ENCODE results near the gene ALK.

ALK gene

DNA sequence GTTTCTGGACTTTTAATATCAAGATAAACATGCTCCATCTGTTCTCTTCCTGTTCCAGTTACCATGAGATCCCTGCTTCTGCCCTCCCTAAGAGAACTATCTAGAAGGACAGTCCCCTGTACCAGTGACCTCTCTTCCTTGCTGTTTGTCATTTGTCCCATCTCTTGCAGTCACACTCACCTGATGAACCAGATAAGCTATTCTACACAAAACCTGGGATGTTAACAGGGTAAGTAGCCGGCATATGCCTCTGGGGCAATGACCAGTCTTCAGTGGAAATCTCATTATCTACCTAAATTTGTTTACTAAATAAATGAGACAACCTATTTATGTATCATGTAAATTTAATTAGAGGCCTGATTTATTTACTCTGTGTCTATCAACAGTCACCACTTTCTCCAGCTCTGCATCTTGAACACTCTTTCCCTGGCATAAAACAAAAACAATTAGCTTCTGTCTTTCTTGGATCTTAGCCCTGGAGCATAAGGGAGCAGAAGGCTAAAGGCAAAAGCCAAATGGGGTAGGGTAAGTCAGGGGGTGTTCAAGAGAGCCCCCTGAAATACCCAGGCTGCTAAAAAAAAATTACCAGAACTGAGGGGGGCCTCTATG lies 337.7 kb downstream of the ALK start:
- Histone ChIP-seq H2AFZ (ENCODE audit: low read depth, low read length) (no peak overlapping the region), H3K9ac (ENCODE audit: low read depth, low read length) (no peak overlapping the region), H3K27ac (ENCODE audit: low read length) (no peak overlapping the region), H3K36me3 (ENCODE audit: insufficient read depth, low read length) (no peaks in the 10 kb centered on the region), H4K20me1 (ENCODE audit: insufficient read depth, low read length) (no peaks in the 10 kb centered on the region), H3K4me2 (ENCODE audit: insufficient read depth, low read length) (no peak overlapping the region), H3K79me2 (ENCODE audit: insufficient read depth, low read length) (no peaks in the 10 kb centered on the region), H3K4me3 (ENCODE audit: low read depth in 1 of 2, low read length in 2 of 2) (no peak overlapping the region), H3K27me3 (ENCODE audit: insufficient read depth, low read length, poor library complexity) (peaks cover 2% of the 10 kb centered on the region), H3K9me3 (ENCODE audit: insufficient read depth, low read length, severe bottlenecking) (no peaks in the 10 kb centered on the region), H3K4me1 (ENCODE audit: insufficient read depth, low read length) (no peaks in the 10 kb centered on the region)
- ATAC-seq (ENCODE audit: insufficient read depth, low read depth) (no peak), DNase-seq (no peak)
- no peak for TF ChIP-seq EZH2 (IDR thresholded peaks at IDR 0.05; ENCODE audit: borderline replicate concordance, low read depth, low read length, severe bottlenecking)
- no peak for TF ChIP-seq CTCF (IDR thresholded peaks at IDR 0.05; ENCODE audit: borderline replicate concordance, extremely low read depth, low read length, poor library complexity, severe bottlenecking)

- no peak overlapping the region for H3K4me2 ChIP-seq (ENCODE audit: insufficient read depth, low read length)
- H4K20me1 ChIP-seq (ENCODE audit: insufficient read depth, low read length): no peaks in the 10 kb centered on the region
- no peak for DNase-seq
- H3K4me3 ChIP-seq (ENCODE audit: low read depth in 1 of 2, low read length in 2 of 2): no peak overlapping the region
- no peak overlapping the region for H3K27ac ChIP-seq (ENCODE audit: low read length)
- TF ChIP-seq EZH2 (IDR thresholded peaks at IDR 0.05; ENCODE audit: borderline replicate concordance, low read depth, low read length, severe bottlenecking) (no peak), CTCF (IDR thresholded peaks at IDR 0.05; ENCODE audit: borderline replicate concordance, extremely low read depth, low read length, poor library complexity, severe bottlenecking) (no peak)
- ATAC-seq (ENCODE audit: insufficient read depth, low read depth): no peak
- no peaks in the 10 kb centered on the region for H3K36me3 ChIP-seq (ENCODE audit: insufficient read depth, low read length)
- no peaks in the 10 kb centered on the region for H3K4me1 ChIP-seq (ENCODE audit: insufficient read depth, low read length)
- no peak overlapping the region for H3K9ac ChIP-seq (ENCODE audit: low read depth, low read length)
- H2AFZ ChIP-seq (ENCODE audit: low read depth, low read length): no peak overlapping the region
- peaks cover 2% of the 10 kb centered on the region for H3K27me3 ChIP-seq (ENCODE audit: insufficient read depth, low read length, poor library complexity)
- no peaks in the 10 kb centered on the region for H3K79me2 ChIP-seq (ENCODE audit: insufficient read depth, low read length)
- no peaks in the 10 kb centered on the region for H3K9me3 ChIP-seq (ENCODE audit: insufficient read depth, low read length, severe bottlenecking)
Measured at GRCh38 chr2:29583104-29583503, 338.3 kb downstream of the ALK start.

- Histone ChIP-seq H3K27me3 (ENCODE audit: insufficient read depth, low read length, poor library complexity) (peaks cover 2% of the 10 kb centered on the region), H3K4me3 (ENCODE audit: low read depth in 1 of 2, low read length in 2 of 2) (no peak overlapping the region), H2AFZ (ENCODE audit: low read depth, low read length) (no peak overlapping the region), H4K20me1 (ENCODE audit: insufficient read depth, low read length) (no peaks in the 10 kb centered on the region), H3K9me3 (ENCODE audit: insufficient read depth, low read length, severe bottlenecking) (no peaks in the 10 kb centered on the region), H3K79me2 (ENCODE audit: insufficient read depth, low read length) (no peaks in the 10 kb centered on the region), H3K4me1 (ENCODE audit: insufficient read depth, low read length) (no peaks in the 10 kb centered on the region), H3K27ac (ENCODE audit: low read length) (no peak overlapping the region), H3K9ac (ENCODE audit: low read depth, low read length) (no peak overlapping the region), H3K4me2 (ENCODE audit: insufficient read depth, low read length) (no peak overlapping the region), H3K36me3 (ENCODE audit: insufficient read depth, low read length) (no peaks in the 10 kb centered on the region)
- DNase-seq (no peak), ATAC-seq (ENCODE audit: insufficient read depth, low read depth) (no peak)
- TF ChIP-seq EZH2 (IDR thresholded peaks at IDR 0.05; ENCODE audit: borderline replicate concordance, low read depth, low read length, severe bottlenecking) (no peak), CTCF (IDR thresholded peaks at IDR 0.05; ENCODE audit: borderline replicate concordance, extremely low read depth, low read length, poor library complexity, severe bottlenecking) (no peak)
Measured at GRCh38 chr2:29582062-29582461, 339.3 kb downstream of the ALK start.

Data from DND-41 (cell line).